ENCODE data around the gene APOBEC3A. TPM values are rescaled to one million over a fixed set of nuclear protein-coding genes. Genes with fewer than 3 reads are reported as not detected.
A peak's percentile ranks its signal among the peaks of the same experiment; 100 is the strongest.

The APOBEC3A gene
- total and polyA plus RNA-seq, 4 donors, result 1.4 to 7.3 (median 4.4) TPM; not detected in 1

GRCh38 chr22:38925571-38926041 lies 31.8 kb upstream of the APOBEC3A start:
- DNase-seq, result no peak
- no peaks in the 10 kb centered on the region for H3K36me3 ChIP-seq (ENCODE audit: control insufficient read depth in 1 of 2, insufficient read depth in 2 of 2, low read length in 1 of 2)
- H3K27ac ChIP-seq (ENCODE audit: low read depth in 1 of 2, low read length in 2 of 2), result no peak overlapping the region
- no peaks in the 10 kb centered on the region for H3K9me3 ChIP-seq (ENCODE audit: control insufficient read depth, low read length)
- no peak overlapping the region for H3K4me3 ChIP-seq (ENCODE audit: low read length in 2 of 2)
- ATAC-seq (ENCODE audit: low FRiP score), result no peak
- intact Hi-C loops (cut with DNase I), result loop anchor here (2.0 to 10.0 kb wide), 5 partner anchors 47 to 161 kb away; partner anchors contain the start of gene CBX6 (in 1 of the 2)
- H3K4me1 ChIP-seq (ENCODE audit: control insufficient read depth in 1 of 2, insufficient read depth in 2 of 2, low read length in 2 of 2), result no peaks in the 10 kb centered on the region
- WGBS, 2 donors, result 38 to 50% methylated on average over 7 of the region's 7 CpGs
- no peaks in the 10 kb centered on the region for H3K27me3 ChIP-seq (ENCODE audit: control insufficient read depth in 1 of 2, insufficient read depth in 2 of 2, low read length in 1 of 2)

GRCh38 chr22:38927033-38927781 lies 30.2 kb upstream of the APOBEC3A start:
- 9 to 11% methylated on average over 34 to 39 of the region's 39 CpGs for WGBS, 2 donors
- H3K9me3 ChIP-seq (ENCODE audit: control insufficient read depth, low read length), result no peaks in the 10 kb centered on the region
- no peaks in the 10 kb centered on the region for H3K36me3 ChIP-seq (ENCODE audit: control insufficient read depth in 1 of 2, insufficient read depth in 2 of 2, low read length in 1 of 2)
- H3K4me3 ChIP-seq (ENCODE audit: low read length in 2 of 2), result peak overlapping the region in 1 of 2 donors; percentile 36
- ATAC-seq (ENCODE audit: low FRiP score) (peak; percentile 69), DNase-seq (peak; percentile 87 to 92)
- H3K27ac ChIP-seq (ENCODE audit: low read depth in 1 of 2, low read length in 2 of 2), result peak overlapping the region in 1 of 2 donors; percentile 21
- intact Hi-C loops (cut with DNase I), result loop anchor here (2.0 to 10.0 kb wide), 3 partner anchors 55 to 162 kb away; partner anchors contain the start of gene CBX6 (in 1 of the 2)
- no peaks in the 10 kb centered on the region for H3K27me3 ChIP-seq (ENCODE audit: control insufficient read depth in 1 of 2, insufficient read depth in 2 of 2, low read length in 1 of 2)
- H3K4me1 ChIP-seq (ENCODE audit: control insufficient read depth in 1 of 2, insufficient read depth in 2 of 2, low read length in 2 of 2), result no peaks in the 10 kb centered on the region

- Histone ChIP-seq H3K9me3 (ENCODE audit: control insufficient read depth, low read length) (no peaks in the 10 kb centered on the region), H3K4me3 (ENCODE audit: low read length in 2 of 2) (no peak overlapping the region), H3K27ac (ENCODE audit: low read depth in 1 of 2, low read length in 2 of 2) (no peak overlapping the region), H3K4me1 (ENCODE audit: control insufficient read depth in 1 of 2, insufficient read depth in 2 of 2, low read length in 2 of 2) (no peaks in the 10 kb centered on the region), H3K27me3 (ENCODE audit: control insufficient read depth in 1 of 2, insufficient read depth in 2 of 2, low read length in 1 of 2) (no peaks in the 10 kb centered on the region), H3K36me3 (ENCODE audit: control insufficient read depth in 1 of 2, insufficient read depth in 2 of 2, low read length in 1 of 2) (no peaks in the 10 kb centered on the region)
- intact Hi-C loops (cut with DNase I), result no loop called here
- ATAC-seq (ENCODE audit: low FRiP score) (no peak), DNase-seq (no peak)
- WGBS, 2 donors, result 48 to 53% methylated on average over 3 of the region's 3 CpGs
These were observed 26.9 kb upstream of the APOBEC3A start for GRCh38 chr22:38930512-38930911.

- DNase-seq, result no peak
- no peaks in the 10 kb centered on the region for H3K36me3 ChIP-seq (ENCODE audit: control insufficient read depth in 1 of 2, insufficient read depth in 2 of 2, low read length in 1 of 2)
- no peak for ATAC-seq (ENCODE audit: low FRiP score)
- no peak overlapping the region for H3K4me3 ChIP-seq (ENCODE audit: low read length in 2 of 2)
- H3K4me1 ChIP-seq (ENCODE audit: control insufficient read depth in 1 of 2, insufficient read depth in 2 of 2, low read length in 2 of 2), result no peaks in the 10 kb centered on the region
- no peaks in the 10 kb centered on the region for H3K9me3 ChIP-seq (ENCODE audit: control insufficient read depth, low read length)
- H3K27ac ChIP-seq (ENCODE audit: low read depth in 1 of 2, low read length in 2 of 2), result no peak overlapping the region
- WGBS, 2 donors, result 76 to 78% methylated on average over 8 of the region's 8 CpGs
- intact Hi-C loops (cut with DNase I), result no loop called here
- H3K27me3 ChIP-seq (ENCODE audit: control insufficient read depth in 1 of 2, insufficient read depth in 2 of 2, low read length in 1 of 2), result no peaks in the 10 kb centered on the region
These were observed 22.4 kb upstream of the APOBEC3A start for GRCh38 chr22:38935023-38935422.

GRCh38 chr22:38935616-38936015 lies 21.8 kb upstream of the APOBEC3A start:
- WGBS, 2 donors, result 92 to 95% methylated on average over 13 of the region's 13 CpGs
- H3K36me3 ChIP-seq (ENCODE audit: control insufficient read depth in 1 of 2, insufficient read depth in 2 of 2, low read length in 1 of 2), result no peaks in the 10 kb centered on the region

GRCh38 chr22:38936562-38936961 lies 20.8 kb upstream of the APOBEC3A start:
- 79 to 81% methylated on average over 17 of the region's 17 CpGs for WGBS, 2 donors
- Histone ChIP-seq H3K27me3 (ENCODE audit: control insufficient read depth in 1 of 2, insufficient read depth in 2 of 2, low read length in 1 of 2) (no peaks in the 10 kb centered on the region), H3K9me3 (ENCODE audit: control insufficient read depth, low read length) (no peaks in the 10 kb centered on the region), H3K4me1 (ENCODE audit: control insufficient read depth in 1 of 2, insufficient read depth in 2 of 2, low read length in 2 of 2) (no peaks in the 10 kb centered on the region), H3K36me3 (ENCODE audit: control insufficient read depth in 1 of 2, insufficient read depth in 2 of 2, low read length in 1 of 2) (no peaks in the 10 kb centered on the region), H3K27ac (ENCODE audit: low read depth in 1 of 2, low read length in 2 of 2) (no peak overlapping the region), H3K4me3 (ENCODE audit: low read length in 2 of 2) (no peak overlapping the region)
- ATAC-seq (ENCODE audit: low FRiP score) (no peak), DNase-seq (no peak)
- intact Hi-C loops (cut with DNase I), result no loop called here

More at GRCh38 chr22:38935616-38936015, 21.8 kb upstream of the APOBEC3A start:
- DNase-seq, result no peak
- no peak for ATAC-seq (ENCODE audit: low FRiP score)
- Histone ChIP-seq H3K27me3 (ENCODE audit: control insufficient read depth in 1 of 2, insufficient read depth in 2 of 2, low read length in 1 of 2) (no peaks in the 10 kb centered on the region), H3K9me3 (ENCODE audit: control insufficient read depth, low read length) (no peaks in the 10 kb centered on the region), H3K4me1 (ENCODE audit: control insufficient read depth in 1 of 2, insufficient read depth in 2 of 2, low read length in 2 of 2) (no peaks in the 10 kb centered on the region), H3K27ac (ENCODE audit: low read depth in 1 of 2, low read length in 2 of 2) (no peak overlapping the region), H3K4me3 (ENCODE audit: low read length in 2 of 2) (no peak overlapping the region)
- intact Hi-C loops (cut with DNase I), result no loop called here

GRCh38 chr22:38937036-38937435 lies 20.4 kb upstream of the APOBEC3A start:
- WGBS, 2 donors, result 97 to 98% methylated on average over 4 of the region's 4 CpGs
- Histone ChIP-seq H3K9me3 (ENCODE audit: control insufficient read depth, low read length) (no peaks in the 10 kb centered on the region), H3K4me3 (ENCODE audit: low read length in 2 of 2) (no peak overlapping the region), H3K4me1 (ENCODE audit: control insufficient read depth in 1 of 2, insufficient read depth in 2 of 2, low read length in 2 of 2) (no peaks in the 10 kb centered on the region), H3K27me3 (ENCODE audit: control insufficient read depth in 1 of 2, insufficient read depth in 2 of 2, low read length in 1 of 2) (no peaks in the 10 kb centered on the region), H3K27ac (ENCODE audit: low read depth in 1 of 2, low read length in 2 of 2) (no peak overlapping the region), H3K36me3 (ENCODE audit: control insufficient read depth in 1 of 2, insufficient read depth in 2 of 2, low read length in 1 of 2) (no peaks in the 10 kb centered on the region)
- intact Hi-C loops (cut with DNase I), result no loop called here
- ATAC-seq (ENCODE audit: low FRiP score) (no peak), DNase-seq (no peak)

GRCh38 chr22:38937541-38937940 lies 19.9 kb upstream of the APOBEC3A start:
- H3K4me1 ChIP-seq (ENCODE audit: control insufficient read depth in 1 of 2, insufficient read depth in 2 of 2, low read length in 2 of 2), result no peaks in the 10 kb centered on the region
- intact Hi-C loops (cut with DNase I), result no loop called here
- DNase-seq (no peak), ATAC-seq (ENCODE audit: low FRiP score) (no peak)
- no peak overlapping the region for H3K4me3 ChIP-seq (ENCODE audit: low read length in 2 of 2)
- H3K36me3 ChIP-seq (ENCODE audit: control insufficient read depth in 1 of 2, insufficient read depth in 2 of 2, low read length in 1 of 2), result no peaks in the 10 kb centered on the region
- no peak overlapping the region for H3K27ac ChIP-seq (ENCODE audit: low read depth in 1 of 2, low read length in 2 of 2)
- 81 to 85% methylated on average over 12 of the region's 12 CpGs for WGBS, 2 donors
- H3K9me3 ChIP-seq (ENCODE audit: control insufficient read depth, low read length), result no peaks in the 10 kb centered on the region
- H3K27me3 ChIP-seq (ENCODE audit: control insufficient read depth in 1 of 2, insufficient read depth in 2 of 2, low read length in 1 of 2), result no peaks in the 10 kb centered on the region

GRCh38 chr22:38938221-38938620 lies 19.2 kb upstream of the APOBEC3A start:
- 62 to 72% methylated on average over 11 of the region's 11 CpGs for WGBS, 2 donors

More at GRCh38 chr22:38938221-38938620, 19.2 kb upstream of the APOBEC3A start:
- intact Hi-C loops (cut with DNase I), result no loop called here
- Histone ChIP-seq H3K27me3 (ENCODE audit: control insufficient read depth in 1 of 2, insufficient read depth in 2 of 2, low read length in 1 of 2) (no peaks in the 10 kb centered on the region), H3K4me1 (ENCODE audit: control insufficient read depth in 1 of 2, insufficient read depth in 2 of 2, low read length in 2 of 2) (no peaks in the 10 kb centered on the region), H3K36me3 (ENCODE audit: control insufficient read depth in 1 of 2, insufficient read depth in 2 of 2, low read length in 1 of 2) (no peaks in the 10 kb centered on the region), H3K9me3 (ENCODE audit: control insufficient read depth, low read length) (no peaks in the 10 kb centered on the region), H3K27ac (ENCODE audit: low read depth in 1 of 2, low read length in 2 of 2) (no peak overlapping the region), H3K4me3 (ENCODE audit: low read length in 2 of 2) (no peak overlapping the region)
- DNase-seq (no peak), ATAC-seq (ENCODE audit: low FRiP score) (no peak)
